GM19099 (cell line): ENCODE results near the gene MDGA2.

ENCODE experiments used
- POLR2A ChIP-seq: IDR thresholded peaks from 3 replicates; pipeline ENCODE4 v1.6.1; 2011; ENCODE audit warnings: low read depth; ENCODE audit not compliant: insufficient read length; ENCODE audit errors: extremely low read depth

Gene MDGA2

DNA sequence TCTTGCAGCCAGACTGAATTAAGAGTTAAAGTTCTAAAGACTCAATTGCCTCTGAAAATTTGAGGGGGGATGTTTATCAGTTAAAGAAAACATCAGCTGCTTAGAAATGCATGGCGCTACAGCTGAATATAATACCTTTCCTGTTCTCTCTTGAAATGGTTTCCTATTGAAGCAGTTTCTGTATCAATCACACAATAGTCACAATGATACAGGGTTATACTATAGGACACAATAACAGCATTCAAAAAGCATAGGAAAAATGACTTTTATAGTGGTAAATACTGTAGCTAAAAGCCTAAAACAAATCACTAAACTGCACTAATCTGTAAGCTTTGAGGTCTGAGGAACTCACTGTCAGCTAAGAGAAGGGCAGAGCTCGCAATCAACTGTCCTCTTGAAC, 15.2 kb downstream of the MDGA2 start:
- no peak for TF ChIP-seq POLR2A

DNA sequence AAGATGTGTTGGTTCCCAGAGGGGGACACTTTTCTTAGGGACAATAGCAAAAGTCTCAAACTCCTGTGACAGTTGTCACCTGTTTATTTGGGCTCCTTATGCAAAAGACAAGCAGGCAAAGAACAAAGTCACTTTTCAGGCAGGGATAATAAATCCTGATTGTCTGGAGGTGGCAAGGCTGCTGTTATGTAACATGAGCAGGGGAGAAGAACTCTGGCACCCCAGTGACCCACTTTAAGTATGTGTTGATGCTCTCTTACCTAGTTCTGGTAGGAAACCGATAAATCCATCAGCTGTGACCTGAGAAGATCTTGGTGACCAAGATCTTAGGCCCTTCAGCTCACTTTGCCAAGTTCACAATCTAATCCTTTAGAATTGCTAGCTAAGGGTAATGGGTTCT, 17.4 kb downstream of the MDGA2 start:
- no peak for TF ChIP-seq POLR2A

DNA sequence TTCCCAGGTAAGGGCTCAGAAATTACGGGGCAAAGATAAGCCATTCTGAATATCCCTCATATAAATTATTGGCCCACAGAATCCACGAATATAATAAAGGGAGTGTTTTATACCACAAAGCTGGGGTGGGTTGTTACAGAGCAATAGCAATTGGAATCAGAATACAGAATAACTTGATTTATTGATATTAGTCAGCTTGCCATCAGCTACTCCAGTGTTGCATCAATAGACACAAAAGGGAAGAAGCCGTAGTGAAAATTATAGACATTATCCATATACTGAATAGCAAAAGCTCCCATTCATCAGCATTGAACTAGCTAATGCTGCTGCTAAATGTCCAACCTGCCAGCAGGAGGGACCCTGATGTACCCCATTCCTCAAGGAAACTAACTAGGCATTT, 18.3 kb downstream of the MDGA2 start:
- no peak for TF ChIP-seq POLR2A

GRCh38 chr14:47651337-47651736, 24.1 kb downstream of the MDGA2 start:
- no peak for TF ChIP-seq POLR2A

DNA sequence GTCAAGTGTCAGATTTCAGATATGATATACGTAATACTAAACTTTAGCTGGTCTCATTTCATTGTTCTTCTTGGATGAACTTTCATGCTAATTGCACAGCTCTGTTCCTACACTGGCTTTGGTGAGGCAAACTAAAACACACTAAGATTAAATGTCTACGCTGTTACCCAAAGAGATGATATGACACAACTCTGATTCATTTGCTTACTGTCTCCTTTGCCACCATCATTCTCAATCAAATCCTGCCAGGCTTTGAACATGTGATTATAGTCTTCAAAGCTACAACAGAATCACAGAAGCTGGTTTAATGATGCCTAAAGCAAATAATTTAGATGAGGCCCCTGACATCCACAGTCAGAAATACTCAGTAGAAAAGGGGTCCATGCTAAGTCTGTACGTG, 37.7 kb downstream of the MDGA2 start:
- TF ChIP-seq POLR2A, result no peak

DNA sequence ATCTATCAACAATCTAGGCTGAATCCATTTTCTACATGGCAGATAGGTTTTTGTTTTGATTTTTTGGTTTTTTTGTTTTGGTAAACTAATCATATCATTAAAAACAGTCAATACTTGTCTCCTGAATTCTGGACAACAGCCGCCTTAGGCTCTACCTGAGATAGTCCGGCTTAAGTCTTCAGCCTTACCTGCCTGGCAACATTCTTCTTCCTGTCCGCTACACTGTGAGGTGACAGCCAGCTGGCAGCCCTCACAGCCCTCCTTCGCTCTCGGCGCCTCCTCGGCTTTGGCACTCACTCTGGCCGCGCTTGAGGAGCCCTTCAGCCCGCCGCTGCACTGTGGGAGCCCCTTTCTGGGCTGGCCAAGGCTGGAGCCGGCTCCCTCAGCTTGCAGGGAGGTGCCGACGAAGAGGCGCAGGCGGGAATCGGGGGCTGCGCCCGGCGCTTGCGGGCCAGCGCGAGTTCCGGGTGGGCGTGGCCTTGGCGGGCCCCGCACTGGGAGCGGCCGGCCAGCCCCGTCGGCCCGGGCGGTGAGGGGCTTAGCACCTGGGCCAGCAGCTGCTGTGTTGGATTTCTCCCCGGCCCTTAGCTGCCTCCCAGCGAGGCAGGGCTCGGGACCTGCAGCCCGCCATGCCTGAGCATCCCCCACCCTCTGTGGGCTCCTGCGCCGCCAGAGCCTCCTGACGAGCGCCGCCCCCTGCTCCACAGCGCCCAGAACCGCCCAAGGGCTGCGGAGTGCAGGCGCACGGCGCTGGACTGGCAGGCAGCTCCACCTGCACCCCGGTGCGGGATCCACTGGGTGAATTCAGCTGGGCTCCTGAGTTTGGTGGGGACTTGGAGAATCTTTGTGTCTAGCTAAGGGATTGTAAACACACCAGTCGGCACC, 49.0 kb downstream of the MDGA2 start:
- no peak for TF ChIP-seq POLR2A

GRCh38 chr14:47619392-47619791, 56.0 kb downstream of the MDGA2 start:
- TF ChIP-seq POLR2A, result no peak

DNA sequence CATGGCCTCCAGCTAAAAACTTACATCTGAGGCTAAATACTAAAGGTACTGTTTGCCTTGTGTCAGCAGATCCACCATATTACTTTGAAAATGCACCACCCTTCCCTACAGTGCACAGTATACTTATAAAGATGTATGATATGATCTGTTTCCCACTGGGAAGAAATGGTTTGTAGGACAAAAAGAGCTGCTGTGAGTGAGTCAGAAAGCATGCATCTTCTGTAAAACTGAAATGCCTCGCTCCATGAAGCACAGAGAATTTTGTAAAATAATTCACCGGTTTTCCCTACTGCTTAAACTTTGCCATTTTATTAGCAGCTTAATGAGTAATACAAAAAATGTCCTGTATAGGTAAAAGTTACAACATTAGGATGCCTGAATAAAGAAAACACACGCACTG, 68.8 kb downstream of the MDGA2 start:
- TF ChIP-seq POLR2A, result no peak

DNA sequence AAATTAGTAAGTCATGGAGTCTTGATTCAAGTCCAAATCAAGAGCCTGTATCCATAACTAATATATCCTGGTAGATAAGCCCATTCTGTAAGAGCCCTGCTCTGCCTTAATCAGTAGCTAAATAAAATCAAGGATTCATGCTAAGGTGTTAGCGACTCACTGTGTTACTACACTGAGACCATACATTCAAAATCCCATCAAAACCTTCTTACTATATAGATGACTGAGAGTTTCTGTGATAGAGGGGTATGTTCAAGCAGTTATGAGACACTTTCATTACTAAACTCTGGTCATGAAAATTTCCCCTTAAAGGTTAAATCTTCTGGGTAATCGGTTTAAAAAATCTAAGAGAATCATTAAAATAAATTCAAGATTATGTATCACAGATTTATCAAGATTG, 78.5 kb downstream of the MDGA2 start:
- TF ChIP-seq POLR2A, result no peak

GRCh38 chr14:47596232-47596631, 79.2 kb downstream of the MDGA2 start:
- TF ChIP-seq POLR2A, result no peak

GRCh38 chr14:47595552-47595951, 79.9 kb downstream of the MDGA2 start:
- no peak for TF ChIP-seq POLR2A

GRCh38 chr14:47590767-47591495, 84.5 kb downstream of the MDGA2 start:
- TF ChIP-seq POLR2A, result no peak

- no peak for TF ChIP-seq POLR2A
These were observed 90.0 kb downstream of the MDGA2 start for GRCh38 chr14:47585447-47585846.

DNA sequence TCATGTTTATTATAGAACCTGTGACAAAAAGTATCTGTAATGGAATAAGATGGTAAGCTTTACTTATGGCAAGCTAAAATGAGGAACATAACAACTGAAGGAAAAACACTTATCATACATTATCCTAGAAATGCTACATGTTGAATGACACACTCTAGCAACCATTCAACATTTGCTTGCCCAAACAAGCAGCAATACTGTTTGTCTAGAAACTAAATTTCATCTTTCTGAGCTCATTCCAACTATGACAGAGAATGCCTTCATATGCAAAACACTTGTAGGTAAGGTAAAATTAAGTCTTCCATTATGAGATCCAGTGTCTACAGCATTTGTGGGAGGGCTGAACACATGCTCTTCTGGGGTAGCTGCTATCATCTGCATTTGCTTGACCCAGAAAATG, 108.1 kb downstream of the MDGA2 start:
- no peak for TF ChIP-seq POLR2A

DNA sequence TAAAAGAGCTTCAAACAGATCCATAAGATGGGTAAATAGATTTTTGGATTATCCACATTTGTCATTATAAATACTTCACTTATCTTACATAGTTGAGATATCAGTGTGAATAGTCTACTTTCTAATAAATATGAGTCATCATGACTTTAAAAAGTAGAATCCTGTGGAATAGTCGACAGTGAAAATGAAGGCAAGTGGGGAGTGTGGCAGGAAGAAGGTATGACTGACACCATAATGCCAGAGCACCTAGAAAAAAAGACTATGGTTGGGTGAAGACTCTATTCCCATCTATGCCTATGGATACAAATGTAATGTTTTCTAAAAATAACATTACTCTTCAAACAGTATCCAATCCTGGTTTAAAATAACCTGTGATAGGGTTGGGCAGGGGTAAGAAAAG, 117.5 kb downstream of the MDGA2 start:
- no peak for TF ChIP-seq POLR2A

DNA sequence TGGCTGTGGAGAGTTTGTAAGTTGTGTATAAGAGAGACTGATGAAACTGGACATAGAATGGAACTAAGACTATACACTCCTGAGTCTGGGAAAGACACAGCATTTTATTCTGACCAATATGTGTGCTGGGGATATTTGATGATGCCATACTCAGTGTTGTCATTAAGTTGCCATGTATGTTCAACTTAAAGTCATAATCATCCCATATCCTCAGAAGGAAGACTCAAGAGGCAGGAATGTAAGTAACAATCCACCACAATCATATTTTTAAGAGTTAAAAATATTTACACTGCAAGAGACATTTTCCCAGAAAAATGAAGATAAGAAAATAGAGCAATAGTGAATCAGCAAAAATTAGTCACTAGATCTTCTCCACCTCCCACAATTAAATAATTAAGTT, 120.1 kb downstream of the MDGA2 start:
- no peak for TF ChIP-seq POLR2A

DNA sequence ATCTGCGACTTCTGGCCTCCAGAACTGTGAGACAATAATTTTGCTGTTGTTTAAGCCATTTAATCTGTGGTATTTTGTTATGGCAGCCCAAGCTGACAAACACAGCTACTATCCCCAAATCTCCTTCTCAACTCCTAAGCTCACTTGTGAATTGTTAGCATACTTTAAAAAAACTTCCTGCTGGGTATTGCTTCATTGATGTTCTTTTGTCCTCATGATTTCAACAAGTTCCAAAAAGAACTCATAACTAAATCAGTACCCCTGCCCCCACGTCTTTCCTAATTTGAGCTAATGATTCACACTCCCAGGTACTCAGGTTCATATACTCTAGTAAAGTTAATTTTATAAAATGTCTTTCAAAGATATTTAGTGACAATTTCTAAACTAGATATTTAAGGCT, 125.5 kb downstream of the MDGA2 start:
- TF ChIP-seq POLR2A, result no peak

DNA sequence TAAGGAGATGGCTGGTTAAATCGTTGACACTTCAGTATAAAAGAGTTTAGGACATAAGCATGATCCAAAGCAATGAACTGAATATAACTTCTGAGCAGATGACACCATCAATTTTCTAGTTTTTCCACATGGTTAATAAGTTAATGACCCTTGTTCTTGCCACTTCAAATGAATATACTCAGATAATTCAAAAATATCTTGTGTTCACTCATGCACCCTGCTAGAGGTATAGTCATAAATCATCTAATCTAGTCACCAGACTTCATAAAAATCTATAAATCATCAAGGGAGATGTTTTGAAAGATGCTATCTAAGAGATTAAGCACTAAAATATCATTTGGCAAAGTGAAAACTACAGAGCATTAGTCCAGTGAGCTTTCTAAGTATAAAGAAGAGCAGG, 131.9 kb downstream of the MDGA2 start:
- no peak for TF ChIP-seq POLR2A
